Astrocyte (in vitro differentiated cells and primary cell): ENCODE data around the gene CDH22. TPM values are rescaled to one million over a fixed set of nuclear protein-coding genes. Genes with fewer than 3 reads are reported as not detected.

ENCODE experiments used
- DNase-seq: peaks from one replicate; pipeline ENCODE4 v3.0.0-alpha.2; 2010; ENCODE audit warnings: low read depth
- FAIRE-seq: peaks from 2 replicates; lab custom pipeline; 2011; peaks lifted over from hg19 to GRCh38; lab: Jason Lieb, UNC
- H2AFZ ChIP-seq: 2 replicates; pipeline ENCODE4 v1.6.0; 2012; ENCODE audit warnings: low read depth, low read length, inconsistent platforms
- H3K27ac ChIP-seq: 2 replicates; pipeline ENCODE4 v1.5.1; 2011; ENCODE audit warnings: low read depth, low read length, inconsistent platforms
- H3K27me3 ChIP-seq: 2 replicates; pipeline ENCODE4 v1.6.0; 2011; ENCODE audit warnings: low read length, inconsistent platforms; ENCODE audit not compliant: insufficient read depth
- H3K36me3 ChIP-seq: 2 replicates; pipeline ENCODE4 v1.5.1; 2011; ENCODE audit warnings: low read length, inconsistent platforms; ENCODE audit not compliant: insufficient read depth
- H3K4me1 ChIP-seq: 2 replicates; pipeline ENCODE4 v1.5.1; 2011; ENCODE audit warnings: low read length, inconsistent platforms; ENCODE audit not compliant: insufficient read depth
- H3K4me2 ChIP-seq: 2 replicates; pipeline ENCODE4 v1.6.0; 2012; ENCODE audit warnings: low read length, inconsistent platforms
- H3K4me3 ChIP-seq: 2 replicates; pipeline ENCODE4 v1.5.1; 2011; ENCODE audit warnings: low read depth, mild to moderate bottlenecking, low read length, inconsistent platforms; ENCODE audit not compliant: insufficient read depth
- H3K79me2 ChIP-seq: 2 replicates; pipeline ENCODE4 v1.6.0; 2012; ENCODE audit warnings: mild to moderate bottlenecking, low read length, inconsistent platforms; ENCODE audit not compliant: insufficient read depth
- H3K9ac ChIP-seq: 2 replicates; pipeline ENCODE4 v1.6.0; 2012; ENCODE audit warnings: mild to moderate bottlenecking, low read length, inconsistent platforms
- H3K9me3 ChIP-seq: 2 replicates; pipeline ENCODE4 v1.5.1; 2012; ENCODE audit warnings: low read depth, mild to moderate bottlenecking, low read length, inconsistent platforms; ENCODE audit not compliant: insufficient read depth
- H4K20me1 ChIP-seq: 2 replicates; pipeline ENCODE4 v1.6.0; 2012; ENCODE audit warnings: low read length, inconsistent platforms; ENCODE audit not compliant: insufficient read depth
- H3K27ac Mint-ChIP-seq: one replicate; pipeline ENCODE4 v1.8.0; 2021; ENCODE audit warnings: mild to moderate bottlenecking, mixed read lengths; ENCODE audit not compliant: unreplicated experiment
- H3K27me3 Mint-ChIP-seq: one replicate; pipeline ENCODE4 v1.8.0; 2021; ENCODE audit warnings: low read depth, mixed read lengths; ENCODE audit not compliant: unreplicated experiment
- H3K36me3 Mint-ChIP-seq: one replicate; pipeline ENCODE4 v1.8.0; 2021; ENCODE audit warnings: low read depth, mixed read lengths; ENCODE audit not compliant: unreplicated experiment
- H3K4me1 Mint-ChIP-seq: one replicate; pipeline ENCODE4 v1.8.0; 2021; ENCODE audit warnings: low read depth, mixed read lengths; ENCODE audit not compliant: unreplicated experiment
- H3K4me3 Mint-ChIP-seq: one replicate; pipeline ENCODE4 v1.8.0; 2021; ENCODE audit warnings: mild to moderate bottlenecking, moderate library complexity, mixed read lengths; ENCODE audit not compliant: unreplicated experiment
- H3K9me3 Mint-ChIP-seq: one replicate; pipeline ENCODE4 v1.8.0; 2021; ENCODE audit warnings: mild to moderate bottlenecking, mixed read lengths; ENCODE audit not compliant: unreplicated experiment
- CTCF ChIP-seq: IDR thresholded peaks from 2 replicates; pipeline ENCODE4 v1.5.1; 2011; ENCODE audit warnings: low read depth, mild to moderate bottlenecking, inconsistent platforms, low read length, moderate library complexity; ENCODE audit not compliant: insufficient read depth
- EZH2 ChIP-seq: IDR thresholded peaks from 2 replicates; pipeline ENCODE4 v1.6.1; 2012; ENCODE audit warnings: mild to moderate bottlenecking, low read length, inconsistent platforms; ENCODE audit not compliant: insufficient read depth
- total RNA-seq: library from RNA; stranded (reverse); gene quantifications from 2 replicates; pipeline ENCODE4 v1.2.1, GENCODE V29; 2021

Gene CDH22
- total RNA-seq, 1 donor from 2014 or later, result not detected

DNA sequence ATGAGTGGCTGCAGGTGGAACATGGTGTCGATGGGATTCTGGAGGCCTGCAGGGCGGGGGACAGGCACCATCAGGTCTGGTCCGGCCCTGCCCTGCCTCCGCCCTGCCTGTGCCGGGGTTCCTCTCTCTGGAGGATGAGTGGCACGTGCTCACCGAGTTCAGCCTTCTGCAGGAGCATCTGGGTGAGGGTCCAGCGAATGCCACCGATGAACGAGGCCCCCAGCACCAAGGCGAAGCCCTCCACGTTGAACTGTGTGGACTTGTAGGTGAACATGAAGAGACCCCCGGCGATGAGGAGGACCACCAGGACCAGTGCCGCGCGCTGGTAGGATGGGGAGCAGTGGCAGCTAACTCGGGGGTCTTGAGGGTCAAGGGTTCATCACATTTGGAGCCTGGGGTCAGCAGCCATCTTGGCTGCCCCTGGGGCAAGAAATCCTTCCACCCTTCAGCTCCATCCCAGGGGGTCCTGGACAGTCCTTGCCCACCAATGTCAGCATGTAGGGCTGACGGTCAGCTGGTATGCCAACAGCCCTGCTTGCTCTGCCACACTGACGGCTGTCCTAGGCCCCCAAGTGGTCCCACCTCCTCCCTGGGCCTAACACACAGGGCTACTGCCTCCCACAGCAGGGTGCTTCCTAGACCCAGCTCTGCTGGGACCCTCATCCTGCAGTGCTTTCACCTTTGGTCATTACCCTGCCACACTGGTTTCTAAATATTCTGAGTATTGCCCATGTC is 46.8 kb upstream of the CDH22 start:
- Histone ChIP-seq H3K4me1 (peaks cover 18% of the 10 kb centered on the region), H4K20me1 (peaks cover 35% of the 10 kb centered on the region), H3K4me3 (no peak overlapping the region), H3K4me2 (no peak overlapping the region), H3K9me3 (no peaks in the 10 kb centered on the region), H3K36me3 (peaks cover 3% of the 10 kb centered on the region), H3K27ac (no peak overlapping the region), H3K27me3 (no peaks in the 10 kb centered on the region), H2AFZ (no peak overlapping the region), H3K9ac (no peak overlapping the region), H3K79me2 (peaks cover 6% of the 10 kb centered on the region)
- Mint-ChIP-seq H3K4me1 (peaks cover 12% of the 10 kb centered on the region), H3K36me3 (peaks cover 10% of the 10 kb centered on the region), H3K27ac (no peak overlapping the region), H3K4me3 (no peak overlapping the region), H3K27me3 (no peaks in the 10 kb centered on the region), H3K9me3 (no peaks in the 10 kb centered on the region)
- FAIRE-seq, result no peak
- TF ChIP-seq CTCF, result no peak
- no peak for TF ChIP-seq EZH2
- no peak for DNase-seq

DNA sequence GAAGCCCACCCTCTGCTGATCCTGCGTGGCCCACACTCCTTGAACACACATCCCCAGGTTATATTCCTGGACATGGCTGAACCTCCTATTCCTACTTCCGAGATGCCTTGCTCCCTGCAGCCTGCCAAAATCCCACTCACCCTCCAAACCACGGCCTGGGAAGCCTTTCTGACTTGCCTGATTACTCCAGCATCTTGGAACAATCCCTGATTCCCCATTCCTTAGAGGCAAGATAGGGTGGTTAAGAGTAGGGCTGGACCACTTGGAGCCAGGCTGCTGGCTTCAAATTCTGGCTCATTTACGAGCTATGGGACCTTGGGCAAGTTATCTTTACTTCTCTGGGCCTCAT is 45.9 kb upstream of the CDH22 start:
- Histone ChIP-seq H2AFZ (no peak overlapping the region), H3K9ac (no peak overlapping the region), H3K27ac (no peak overlapping the region), H3K27me3 (no peaks in the 10 kb centered on the region), H3K4me2 (no peak overlapping the region), H3K36me3 (peaks cover 3% of the 10 kb centered on the region), H4K20me1 (peaks cover 26% of the 10 kb centered on the region), H3K79me2 (peaks cover 2% of the 10 kb centered on the region), H3K9me3 (no peaks in the 10 kb centered on the region), H3K4me3 (no peak overlapping the region), H3K4me1 (peaks cover 23% of the 10 kb centered on the region)
- DNase-seq, result no peak
- no peak for TF ChIP-seq CTCF
- TF ChIP-seq EZH2, result no peak
- H3K4me3 Mint-ChIP-seq, result no peak overlapping the region
- H3K9me3 Mint-ChIP-seq, result no peaks in the 10 kb centered on the region
- H3K36me3 Mint-ChIP-seq, result peaks cover 9% of the 10 kb centered on the region
- H3K4me1 Mint-ChIP-seq, result peaks cover 20% of the 10 kb centered on the region
- H3K27ac Mint-ChIP-seq, result no peak overlapping the region
- FAIRE-seq, result no peak
- no peaks in the 10 kb centered on the region for H3K27me3 Mint-ChIP-seq

GRCh38 chr20:46353500-46354206 is 45.4 kb upstream of the CDH22 start:
- Mint-ChIP-seq H3K27me3 (no peaks in the 10 kb centered on the region), H3K4me1 (peaks cover 25% of the 10 kb centered on the region), H3K4me3 (no peak overlapping the region), H3K36me3 (peaks cover 11% of the 10 kb centered on the region), H3K9me3 (no peaks in the 10 kb centered on the region), H3K27ac (no peak overlapping the region)
- H3K27ac ChIP-seq, result no peak overlapping the region
- H3K9ac ChIP-seq, result no peak overlapping the region
- H3K27me3 ChIP-seq, result no peaks in the 10 kb centered on the region
- H3K4me1 ChIP-seq, result peaks cover 23% of the 10 kb centered on the region
- FAIRE-seq (no peak), DNase-seq (no peak)
- no peak overlapping the region for H3K4me3 ChIP-seq
- H4K20me1 ChIP-seq, result peaks cover 21% of the 10 kb centered on the region
- no peak for TF ChIP-seq CTCF
- no peaks in the 10 kb centered on the region for H3K79me2 ChIP-seq
- peaks cover 3% of the 10 kb centered on the region for H3K36me3 ChIP-seq
- no peak overlapping the region for H3K4me2 ChIP-seq
- H3K9me3 ChIP-seq, result no peaks in the 10 kb centered on the region
- no peak overlapping the region for H2AFZ ChIP-seq
